ENCODE data around the gene GNAI1.

DNA sequence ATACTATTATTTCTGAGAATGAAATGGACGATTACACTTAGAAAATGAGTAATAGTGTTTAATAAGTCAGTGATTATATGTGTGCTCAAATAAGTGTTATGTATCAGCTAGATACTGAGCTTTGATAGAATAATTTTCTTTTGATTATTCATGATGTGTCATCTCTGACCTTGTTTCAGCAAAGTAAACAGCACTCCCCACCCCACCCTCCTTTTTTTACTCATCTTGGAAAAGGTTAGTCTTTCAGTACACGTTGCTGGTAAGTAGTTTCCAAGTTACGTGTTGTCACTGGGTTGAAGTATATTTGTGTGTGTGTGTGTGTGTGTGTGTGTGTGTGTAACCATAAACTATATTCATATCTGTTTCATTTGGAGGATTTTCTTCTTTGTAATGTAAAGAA, 84.1 kb downstream of the GNAI1 start:
- TF ChIP-seq, protein P1, sequence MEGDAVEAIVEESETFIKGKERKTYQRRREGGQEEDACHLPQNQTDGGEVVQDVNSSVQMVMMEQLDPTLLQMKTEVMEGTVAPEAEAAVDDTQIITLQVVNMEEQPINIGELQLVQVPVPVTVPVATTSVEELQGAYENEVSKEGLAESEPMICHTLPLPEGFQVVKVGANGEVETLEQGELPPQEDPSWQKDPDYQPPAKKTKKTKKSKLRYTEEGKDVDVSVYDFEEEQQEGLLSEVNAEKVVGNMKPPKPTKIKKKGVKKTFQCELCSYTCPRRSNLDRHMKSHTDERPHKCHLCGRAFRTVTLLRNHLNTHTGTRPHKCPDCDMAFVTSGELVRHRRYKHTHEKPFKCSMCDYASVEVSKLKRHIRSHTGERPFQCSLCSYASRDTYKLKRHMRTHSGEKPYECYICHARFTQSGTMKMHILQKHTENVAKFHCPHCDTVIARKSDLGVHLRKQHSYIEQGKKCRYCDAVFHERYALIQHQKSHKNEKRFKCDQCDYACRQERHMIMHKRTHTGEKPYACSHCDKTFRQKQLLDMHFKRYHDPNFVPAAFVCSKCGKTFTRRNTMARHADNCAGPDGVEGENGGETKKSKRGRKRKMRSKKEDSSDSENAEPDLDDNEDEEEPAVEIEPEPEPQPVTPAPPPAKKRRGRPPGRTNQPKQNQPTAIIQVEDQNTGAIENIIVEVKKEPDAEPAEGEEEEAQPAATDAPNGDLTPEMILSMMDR (IDR thresholded peaks at IDR 0.05): no peak
- TF ChIP-seq POLR2A (IDR thresholded peaks at IDR 0.05): no peak
